ENCODE measurements around the gene INPP4B.
"Not testable (repeated sequence)": the region's sequence is repeated elsewhere in the genome, so short reads cannot be mapped to it uniquely, and the experiment has no call there.

INPP4B gene

DNA sequence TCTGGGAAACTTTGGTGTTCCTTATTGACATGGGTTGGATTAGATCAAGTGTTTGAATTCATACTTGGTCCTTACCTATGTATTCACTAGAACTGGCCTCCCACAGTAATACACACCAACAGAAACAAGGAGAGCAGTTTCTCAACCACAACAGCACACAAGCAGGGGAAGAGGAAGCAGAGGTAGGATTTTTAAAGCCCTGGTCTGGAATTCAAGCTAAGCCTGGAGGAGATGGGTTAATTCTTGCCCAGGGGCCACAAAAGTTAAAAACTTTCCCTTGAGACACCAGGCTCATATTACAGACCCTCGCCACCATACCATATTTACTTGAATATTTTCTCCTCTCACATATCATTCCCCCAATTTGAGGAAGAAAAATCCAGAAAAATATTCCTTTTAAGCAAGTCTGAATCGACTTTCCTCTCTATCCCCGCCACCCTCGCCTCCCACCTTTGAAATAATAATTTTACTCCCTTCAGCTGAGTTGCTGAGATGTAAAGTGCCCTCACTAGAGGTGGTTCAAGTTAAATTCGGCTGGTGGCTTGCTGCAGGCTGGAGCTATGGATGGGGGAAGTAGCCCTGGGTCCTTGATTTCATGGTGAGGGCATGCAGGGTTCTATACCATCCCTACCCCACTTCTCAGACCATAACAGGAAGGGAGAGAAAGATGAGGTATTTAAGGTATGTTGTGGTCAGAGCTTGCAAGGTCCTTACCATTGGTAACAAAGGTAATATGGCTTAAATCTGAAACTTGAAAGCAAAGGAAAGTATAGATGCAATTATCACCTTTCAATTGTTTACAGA is 440.2 kb downstream of the INPP4B start:
- no peak for DNase-seq

DNA sequence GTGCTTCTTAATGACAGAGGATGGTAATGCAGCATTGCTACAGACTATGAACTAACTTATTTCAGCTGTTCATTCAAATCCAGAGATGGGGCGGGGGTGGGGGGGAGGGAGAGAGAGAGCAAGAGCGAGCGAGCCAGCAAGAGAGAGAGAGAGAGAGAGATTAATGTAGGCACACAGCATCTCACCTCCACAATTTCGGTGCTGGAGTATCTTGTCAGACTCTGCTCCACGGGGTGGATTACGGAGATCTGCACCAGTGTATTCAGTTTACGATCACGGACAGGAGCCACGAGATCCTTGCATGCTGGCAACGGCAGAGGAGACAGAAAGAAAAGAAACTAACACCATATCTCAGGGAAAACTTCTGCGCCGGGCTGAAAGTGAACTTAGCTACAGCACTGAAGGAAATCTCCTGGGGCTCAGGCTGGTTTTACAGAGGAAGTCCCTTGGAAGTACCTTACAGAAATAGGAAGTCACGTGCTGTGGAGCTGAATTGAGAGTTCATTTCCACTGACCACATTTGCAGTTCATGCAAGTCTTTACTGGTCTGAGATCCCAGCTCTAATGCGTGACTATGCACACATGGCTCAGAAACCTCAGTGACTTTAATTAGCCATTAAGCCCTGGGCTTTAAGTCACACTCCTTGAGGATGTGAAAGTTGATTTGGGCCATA is 440.9 kb downstream of the INPP4B start:
- peak; percentile 65 for DNase-seq

DNA sequence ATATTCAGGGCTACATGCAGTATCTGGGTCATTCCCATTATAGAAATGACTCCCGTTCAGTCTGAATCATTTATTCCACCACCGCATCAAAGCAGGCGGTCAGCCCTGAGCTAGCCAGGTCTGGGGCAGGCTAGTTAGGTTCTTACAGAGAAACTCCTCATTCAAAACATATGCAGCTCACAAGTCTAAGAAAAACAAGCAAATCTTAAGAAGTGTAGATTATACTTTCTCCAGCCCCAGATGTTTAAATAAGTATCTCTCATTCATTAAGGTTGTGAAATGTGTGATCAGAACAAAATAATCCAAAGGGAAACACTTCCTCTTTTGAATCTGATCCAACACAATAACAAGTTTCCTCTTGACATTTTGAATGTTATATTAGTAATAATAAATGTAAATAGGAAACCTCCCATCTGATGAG is 441.9 kb downstream of the INPP4B start:
- DNase-seq: peak; percentile 81

DNA sequence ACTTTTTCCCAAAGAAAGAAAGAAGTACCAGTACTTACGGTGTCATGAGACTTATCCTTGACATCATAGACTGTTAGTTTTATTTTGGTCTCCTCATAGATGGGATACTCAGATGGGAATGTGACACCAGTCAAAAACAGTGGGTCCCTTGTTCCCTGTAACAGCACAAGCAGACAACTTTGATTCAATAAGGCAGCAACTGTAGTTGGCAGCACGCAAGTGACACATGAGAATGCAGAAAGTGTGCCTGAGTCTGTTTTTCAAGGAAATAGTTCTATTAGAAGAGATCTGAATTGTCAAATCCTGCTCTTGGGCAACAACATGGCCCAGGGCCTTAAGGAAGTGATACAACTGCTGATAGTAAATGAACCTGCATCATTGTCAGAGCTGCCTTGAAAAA is 443.2 kb downstream of the INPP4B start:
- DNase-seq: no peak

DNA sequence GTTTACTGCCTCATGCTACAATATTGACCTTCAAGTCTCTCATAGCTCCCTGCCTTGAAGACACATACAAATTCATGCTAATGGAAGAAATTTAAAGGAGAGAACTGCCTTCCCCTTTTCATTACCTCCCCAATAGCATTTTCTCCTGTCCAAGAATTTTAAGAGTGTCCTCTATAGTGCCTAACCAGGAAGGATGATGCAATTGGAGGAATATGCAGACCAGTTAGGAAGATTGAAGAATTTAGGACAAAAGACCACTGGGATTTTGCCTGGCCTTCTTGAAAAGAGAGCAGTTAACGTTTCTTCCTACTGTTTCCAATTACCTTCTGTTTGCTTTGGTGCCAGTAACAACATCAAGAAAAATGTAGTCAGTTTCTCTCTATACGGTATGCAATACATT is 443.9 kb downstream of the INPP4B start:
- DNase-seq: no peak

DNA sequence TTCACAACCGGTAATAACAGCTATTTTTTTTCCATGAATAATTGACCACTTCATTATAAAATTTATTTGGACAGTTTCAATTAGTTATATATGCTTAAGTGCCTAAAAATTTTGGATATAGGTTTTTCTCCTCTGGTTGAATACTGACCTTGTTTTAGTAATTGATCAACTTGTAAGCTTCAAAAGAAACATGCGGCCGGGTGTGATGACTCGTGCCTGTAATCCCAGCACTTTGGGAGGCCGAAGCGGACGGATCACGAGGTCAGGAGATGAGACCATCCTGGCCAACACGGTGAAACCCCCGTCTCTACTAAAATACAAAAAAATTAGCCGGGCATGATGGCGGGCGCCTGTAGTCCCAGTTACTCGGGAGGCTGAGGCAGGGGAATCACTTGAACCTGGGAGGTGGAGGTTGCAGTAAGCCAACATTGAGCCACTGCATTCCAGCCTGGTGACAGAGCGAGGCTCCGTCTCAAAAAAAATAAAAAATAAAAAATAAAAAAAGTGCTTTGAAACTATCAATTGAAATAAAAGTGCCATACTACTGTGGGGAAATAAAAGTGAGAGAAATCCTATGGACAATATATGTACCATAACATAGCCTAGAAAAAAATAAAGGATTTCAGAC is 448.6 kb downstream of the INPP4B start:
- not testable (repeated sequence) for DNase-seq

DNA sequence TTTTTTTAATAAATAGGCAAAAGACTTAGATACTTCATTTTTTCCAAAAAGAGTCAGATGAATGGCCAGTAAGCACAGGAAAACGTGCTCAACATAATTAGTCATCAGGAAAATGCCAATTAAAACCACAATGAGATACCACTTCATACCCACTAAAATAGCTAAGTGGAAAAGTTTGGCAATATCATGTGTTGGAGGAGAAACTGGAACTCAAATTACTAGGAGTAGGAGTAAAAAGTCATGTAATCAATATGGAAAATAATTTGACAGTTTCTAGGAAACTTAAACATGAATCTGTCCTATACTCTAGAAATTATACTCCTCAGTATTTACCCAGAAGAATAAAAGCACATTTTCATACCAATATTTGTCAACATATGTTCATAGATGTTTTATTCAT is 449.8 kb downstream of the INPP4B start:
- no peak for DNase-seq

DNA sequence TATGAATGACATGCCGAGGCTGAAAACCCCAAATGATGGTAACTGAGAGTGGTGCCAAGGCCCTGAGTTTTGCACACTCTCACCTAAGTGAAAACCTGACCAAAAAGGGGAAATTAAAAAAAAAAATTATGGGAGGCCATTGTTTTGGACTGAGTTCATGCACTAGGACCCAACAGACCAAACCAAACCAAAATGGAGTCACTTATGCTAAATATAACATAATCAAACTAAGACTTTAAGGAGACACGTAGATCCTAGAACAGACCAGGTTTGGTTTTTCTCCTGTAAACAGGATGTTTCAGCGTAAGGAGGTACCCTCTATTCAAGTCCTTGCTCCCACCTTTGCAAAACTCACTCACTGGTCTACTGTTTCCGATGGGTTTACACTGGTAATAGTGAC is 453.0 kb downstream of the INPP4B start:
- no peak for DNase-seq

DNA sequence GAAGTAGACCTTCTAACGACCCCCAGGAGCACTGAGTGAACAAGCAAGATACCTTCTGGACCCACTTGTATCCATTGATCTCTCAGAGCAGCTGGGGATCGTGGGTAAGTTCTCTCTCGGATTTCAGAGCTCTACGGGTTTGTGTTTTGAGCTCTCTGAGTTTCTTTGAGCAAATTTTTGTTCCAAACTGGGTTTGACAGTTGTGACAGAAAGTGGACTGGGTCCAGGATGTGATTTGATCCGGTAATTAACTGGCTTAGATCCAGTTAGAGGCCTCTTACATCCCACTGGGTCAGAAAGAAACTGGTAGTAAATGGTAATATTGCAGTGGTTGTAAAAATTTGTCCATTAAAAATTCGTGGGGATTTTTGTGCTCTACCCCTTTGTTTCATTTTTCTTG is 459.2 kb downstream of the INPP4B start:
- no peak for DNase-seq

DNA sequence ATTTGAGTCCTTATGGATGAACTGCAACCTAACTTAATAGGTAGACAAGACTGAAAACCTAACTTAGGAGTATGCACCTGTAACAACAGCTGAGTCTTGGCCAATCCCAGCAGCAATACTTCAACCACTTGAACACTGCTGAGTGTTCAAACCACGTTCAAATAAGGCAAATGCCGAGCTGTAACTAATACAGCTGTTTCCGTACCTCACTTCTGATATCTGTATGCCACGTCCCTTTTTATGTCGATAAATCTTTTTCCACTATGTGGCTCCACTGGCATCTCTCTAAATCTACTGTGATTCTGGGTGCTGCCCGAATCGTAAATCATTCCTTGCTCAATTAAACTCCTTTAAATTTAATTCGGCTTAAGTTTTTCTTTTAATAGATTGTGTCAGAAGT is 459.7 kb downstream of the INPP4B start:
- DNase-seq: no peak

DNA sequence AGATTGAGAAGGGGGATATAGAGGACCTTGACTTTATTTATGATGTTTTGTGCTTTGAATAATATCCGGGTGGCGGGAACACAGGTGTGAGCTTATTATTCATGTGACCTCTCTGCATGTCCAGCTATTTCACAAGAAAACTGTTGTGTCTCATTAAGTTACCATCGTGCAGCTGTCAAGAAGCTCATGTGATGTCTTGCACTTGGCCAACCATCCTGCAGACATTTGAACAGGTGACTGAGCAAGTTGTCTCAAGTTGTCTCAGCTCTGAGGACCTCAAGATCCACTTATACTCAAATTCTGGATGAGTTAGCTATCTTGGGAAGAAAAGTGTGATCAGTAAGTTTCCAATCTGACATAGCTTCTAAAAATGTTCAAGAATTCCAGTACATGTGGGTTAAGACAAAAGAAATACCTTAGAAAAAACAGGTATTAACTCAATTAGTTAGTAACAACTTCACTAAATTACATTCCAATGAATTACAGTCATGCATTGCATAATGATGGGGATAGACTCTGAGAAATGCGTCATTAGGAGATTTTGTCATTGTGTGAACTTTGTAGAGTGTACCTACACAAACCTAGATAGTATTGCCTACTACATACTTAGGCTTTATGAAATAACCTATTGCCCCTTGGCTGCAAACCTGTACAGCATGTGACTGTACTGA is 462.2 kb downstream of the INPP4B start:
- DNase-seq: no peak

DNA sequence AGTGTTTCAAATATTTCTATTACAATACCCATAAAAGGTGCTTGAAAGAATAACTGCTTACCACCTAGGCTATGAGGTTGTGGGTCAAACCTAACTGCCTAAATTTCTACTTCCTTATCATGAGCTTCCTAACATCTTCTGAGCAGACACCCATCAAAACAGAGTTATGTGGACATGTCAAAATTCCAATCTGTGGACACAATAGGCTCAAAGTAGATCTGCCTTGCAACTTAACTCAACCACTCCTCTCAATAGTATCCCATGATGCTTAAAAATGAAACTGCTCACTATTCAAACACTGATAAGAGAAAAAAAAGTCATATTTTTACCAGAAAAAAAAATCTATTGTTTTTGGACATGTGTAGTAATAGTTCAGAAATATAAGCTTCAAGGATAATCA is 462.7 kb downstream of the INPP4B start:
- DNase-seq: no peak

DNA sequence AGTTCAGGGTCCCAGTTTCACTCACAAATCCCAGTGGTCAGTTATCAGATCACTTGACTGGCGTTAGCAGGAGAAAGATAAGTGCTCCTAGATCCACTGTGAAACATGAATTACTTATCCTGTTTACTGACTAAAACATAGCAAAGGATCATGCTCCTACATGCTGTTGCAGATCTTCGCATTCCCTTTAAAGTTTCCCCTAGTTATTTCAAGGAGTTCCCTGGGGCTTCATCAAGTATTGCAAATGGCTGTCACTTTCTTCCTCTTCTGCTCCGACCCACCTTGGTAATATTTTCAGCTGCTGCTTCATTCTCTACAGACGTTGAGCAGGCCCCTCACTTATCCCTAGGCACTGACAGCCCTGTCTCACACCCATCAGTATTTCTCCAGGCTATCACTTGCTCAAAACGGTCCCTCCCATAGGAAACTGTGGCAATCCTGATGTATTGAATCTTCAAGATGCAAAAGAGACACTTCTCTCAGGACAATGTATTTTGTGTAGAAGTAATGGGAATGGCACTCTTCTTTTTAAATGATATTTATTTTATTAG is 466.0 kb downstream of the INPP4B start:
- no peak for DNase-seq

DNA sequence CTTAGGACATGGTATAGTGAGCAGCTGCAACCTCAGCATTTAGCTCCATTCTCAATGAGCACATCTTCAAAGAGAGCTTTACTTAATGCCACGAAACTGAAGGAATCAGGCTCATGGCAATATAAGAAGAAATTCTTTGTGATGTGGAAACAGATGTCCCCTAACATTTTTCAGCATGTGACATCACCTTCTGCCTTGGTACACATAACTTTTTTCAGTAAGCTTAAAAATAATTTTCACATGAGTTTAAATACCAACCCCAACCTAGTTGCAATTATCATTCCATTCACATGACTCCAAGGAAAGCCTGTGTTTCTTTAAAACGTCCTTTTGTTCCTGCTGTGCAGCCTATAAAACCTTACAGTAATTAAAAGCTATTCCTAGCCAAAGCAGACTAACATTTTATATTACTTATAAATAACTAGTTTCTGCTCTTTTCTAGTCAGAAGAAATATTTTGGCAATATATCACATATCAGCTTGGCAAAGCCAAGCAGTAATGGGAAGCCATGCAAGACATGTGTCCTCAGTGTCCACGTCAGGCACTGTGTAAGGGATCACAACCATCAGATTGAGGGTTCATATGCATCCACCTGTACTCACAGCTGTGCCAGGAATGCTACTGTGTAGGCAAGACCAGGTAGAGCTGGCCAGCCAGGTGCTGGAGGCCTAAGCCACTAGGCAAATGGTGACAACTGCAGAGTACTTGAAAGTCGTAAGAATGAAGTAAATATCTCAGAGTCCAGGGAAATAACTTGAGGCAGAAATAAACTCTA is 466.6 kb downstream of the INPP4B start:
- DNase-seq: no peak

DNA sequence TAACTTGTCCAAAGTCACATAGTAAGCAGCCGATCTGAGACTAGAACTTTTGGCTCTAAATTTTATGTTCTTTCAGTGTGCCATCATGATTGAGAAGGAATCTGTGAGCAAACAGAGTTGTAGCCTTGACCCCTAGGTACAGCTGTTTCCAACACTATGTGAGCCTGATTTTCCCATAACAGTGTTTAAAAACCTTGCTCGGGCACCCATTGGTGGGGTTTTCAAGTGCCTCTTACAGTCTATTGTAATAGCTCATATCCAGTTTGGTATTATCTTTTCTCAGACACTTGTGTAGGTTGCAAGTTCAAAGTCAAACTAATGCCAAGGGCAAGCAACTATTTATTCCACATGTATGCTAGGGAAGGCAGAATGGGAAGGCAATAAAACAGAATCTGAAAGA is 467.9 kb downstream of the INPP4B start:
- DNase-seq: no peak

DNA sequence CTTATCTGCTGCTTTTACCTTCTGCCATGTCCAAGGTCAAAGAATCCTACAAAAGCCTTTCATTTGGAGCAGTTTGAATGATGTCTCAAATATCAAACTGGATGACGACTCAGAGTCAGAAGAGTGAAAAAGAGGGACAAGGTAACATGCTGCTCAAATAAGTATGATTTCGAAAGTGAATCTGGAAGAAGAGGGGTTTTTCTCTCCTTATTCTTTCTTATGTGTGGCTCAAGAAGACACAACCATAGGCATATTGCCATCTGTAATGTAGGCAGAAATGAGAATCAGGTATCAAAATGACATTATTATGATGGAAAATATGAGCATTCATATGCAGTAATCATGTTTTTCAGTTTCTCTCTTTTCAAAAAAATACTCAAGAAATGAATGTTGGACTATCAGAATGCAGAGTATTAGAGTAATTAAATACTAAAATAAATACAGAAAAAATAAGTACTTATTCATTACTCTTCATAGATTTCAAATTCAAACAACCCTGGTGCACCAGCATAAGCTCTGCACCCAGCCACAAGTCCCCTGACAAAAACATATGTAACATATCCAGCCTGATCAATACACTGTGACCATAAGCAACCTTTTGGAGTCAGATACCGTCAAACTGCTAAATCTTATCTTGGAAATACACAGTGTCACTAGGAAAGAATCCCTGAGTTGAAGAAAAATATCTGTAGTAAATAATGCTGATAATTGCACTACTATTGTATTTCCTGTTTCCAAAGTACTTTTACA is 468.6 kb downstream of the INPP4B start:
- no peak for DNase-seq

DNA sequence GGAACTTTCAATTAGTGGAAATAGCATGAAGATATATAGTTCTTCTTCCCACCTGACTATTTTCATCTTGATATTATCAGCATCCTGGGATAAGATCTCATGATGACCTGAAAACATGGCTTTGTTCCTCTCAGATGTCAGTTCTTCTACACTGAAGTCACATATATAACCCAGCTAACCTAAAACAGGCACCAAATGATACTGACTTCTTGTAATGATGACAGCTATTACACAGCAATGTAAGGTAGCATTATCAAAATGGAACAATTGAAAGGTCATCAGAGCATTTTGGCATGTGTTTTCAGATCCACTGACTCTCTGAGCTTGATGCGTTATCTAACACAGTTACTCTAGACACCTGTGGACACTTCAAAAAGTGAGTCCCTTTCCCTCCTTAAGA is 469.9 kb downstream of the INPP4B start:
- no peak for DNase-seq

DNA sequence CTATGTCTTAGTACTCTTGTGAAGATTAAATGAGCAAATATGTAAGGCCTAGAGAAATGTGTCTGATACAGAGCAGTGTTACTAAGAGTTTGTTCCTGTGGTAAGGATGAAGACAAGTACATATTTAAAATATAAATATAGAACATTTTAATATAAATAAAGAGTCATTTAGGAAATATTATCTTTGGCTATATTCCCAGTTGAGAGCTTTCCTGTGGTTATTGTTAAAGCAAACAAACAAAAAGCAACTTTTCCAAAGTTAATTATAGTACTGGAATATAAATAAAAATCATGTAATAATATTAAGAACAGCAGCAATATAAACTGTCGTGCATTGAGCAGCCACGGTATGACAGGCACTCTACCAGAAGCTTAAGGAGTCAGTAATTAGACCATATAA is 472.5 kb downstream of the INPP4B start:
- no peak for DNase-seq

DNA sequence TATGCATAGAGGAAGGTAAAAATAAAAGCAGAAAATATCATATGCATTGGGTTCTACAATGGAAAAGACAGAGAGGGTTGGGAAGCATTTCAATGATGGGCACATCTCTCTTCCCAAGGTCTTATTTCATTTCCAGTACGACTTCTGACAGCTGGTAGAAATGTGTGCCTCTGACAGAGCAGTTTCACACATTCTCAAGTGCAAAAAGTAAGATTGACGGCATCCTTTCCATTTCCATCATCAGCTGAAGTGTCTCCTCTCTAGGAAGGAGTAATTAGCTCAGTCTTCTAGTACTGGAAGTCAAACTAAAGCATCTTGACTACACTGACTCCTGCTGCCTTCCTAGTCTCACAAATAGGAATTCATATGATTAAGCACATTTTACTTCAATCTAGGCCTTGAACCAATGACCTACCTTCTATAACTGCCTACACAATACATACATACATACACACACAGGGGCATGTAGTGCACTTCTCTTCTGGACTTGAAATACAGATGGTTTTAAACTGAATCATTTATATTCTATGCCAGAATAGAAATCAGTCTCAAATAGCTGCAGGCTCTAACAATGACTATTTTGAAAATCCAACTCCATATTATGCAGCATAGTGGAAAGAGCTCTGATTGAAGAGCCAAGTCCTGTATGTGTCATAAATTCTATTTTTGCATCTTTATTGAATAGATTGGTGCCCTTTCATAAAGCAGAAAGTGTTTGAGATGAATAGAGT is 473.4 kb downstream of the INPP4B start:
- no peak for DNase-seq

DNA sequence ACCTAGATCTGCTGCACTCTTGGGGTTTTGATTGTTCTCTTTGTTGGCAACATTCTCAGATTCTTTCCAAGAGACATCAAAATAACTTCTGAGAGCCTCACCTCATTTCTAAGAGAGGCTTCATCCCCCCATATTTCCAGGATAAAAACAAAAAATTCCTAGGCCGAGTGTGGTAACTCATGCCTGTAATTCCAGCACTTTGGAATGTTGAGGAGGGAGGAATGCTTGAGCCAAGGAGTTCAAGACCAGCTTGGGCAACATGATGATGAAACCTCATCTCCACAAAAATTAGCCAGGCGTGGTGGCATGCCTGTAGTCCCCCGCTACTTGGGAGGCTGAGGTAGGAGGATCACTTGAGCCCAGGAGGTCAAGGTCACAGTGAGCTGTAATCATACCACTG is 477.0 kb downstream of the INPP4B start:
- no peak for DNase-seq

Measured in stimulated activated CD4-positive, alpha-beta T cell treated with anti-CD3 and anti-CD28 coated beads, Interleukin-15, amount 100 ng/mL, for 24 hours (primary cell).